GM23338 (cell line): ENCODE measurements around the gene RESP18. TPM values are rescaled to one million over a fixed set of nuclear protein-coding genes. Genes with fewer than 3 reads are reported as not detected.
"Not testable (repeated sequence)": the region's sequence is repeated elsewhere in the genome, so short reads cannot be mapped to it uniquely, and the experiment has no call there.

Experiments
- ATAC-seq: fragments of 200-7000 bp; cut with Tn5 transposase; 3 replicates; pipeline ENCODE4 v1.9.1; 2020
- DNase-seq: peaks from one replicate; pipeline ENCODE4 v3.0.0-alpha.2; 2015; ENCODE audit warnings: low spot score
- H2AFZ ChIP-seq: fragments of 200-600 bp; sonication (generic); 2 replicates; pipeline ENCODE4 v1.8.0; 2016; ENCODE audit warnings: antibody characterized with exemption, mild to moderate bottlenecking, moderate library complexity
- H3F3A ChIP-seq: fragments of 200-600 bp; sonication (generic); replicated peaks from 2 replicates; pipeline ENCODE4 v1.8.0; 2017; ENCODE audit warnings: antibody characterized with exemption, mixed run types, low read depth
- H3K27ac ChIP-seq: fragments of 200-600 bp; sonication (generic); 2 replicates; pipeline ENCODE4 v1.6.1; 2016; ENCODE audit warnings: low read depth
- H3K27me3 ChIP-seq: fragments of 200-600 bp; sonication (generic); 2 replicates; pipeline ENCODE4 v1.8.0; 2016; ENCODE audit warnings: mild to moderate bottlenecking, mixed run types, moderate library complexity; ENCODE audit not compliant: insufficient read depth
- H3K36me3 ChIP-seq: fragments of 200-600 bp; sonication (generic); 2 replicates; pipeline ENCODE4 v1.8.0; 2016; ENCODE audit warnings: mild to moderate bottlenecking; ENCODE audit not compliant: insufficient read depth
- H3K4me1 ChIP-seq: fragments of 200-600 bp; sonication (generic); 2 replicates; pipeline ENCODE4 v1.8.0; 2016; ENCODE audit warnings: mild to moderate bottlenecking, moderate library complexity; ENCODE audit not compliant: insufficient read depth
- H3K4me2 ChIP-seq: fragments of 200-600 bp; sonication (generic); 2 replicates; pipeline ENCODE4 v1.7.1; 2017; ENCODE audit warnings: mixed run types
- H3K4me3 ChIP-seq: fragments of 200-600 bp; sonication (generic); 2 replicates; pipeline ENCODE4 v1.6.1; 2016; ENCODE audit warnings: mixed run types
- H3K79me2 ChIP-seq: fragments of 200-600 bp; sonication (generic); replicated peaks from 2 replicates; pipeline ENCODE4 v1.8.0; 2017; ENCODE audit warnings: mild to moderate bottlenecking; ENCODE audit not compliant: insufficient read depth
- H3K9me2 ChIP-seq: fragments of 200-600 bp; sonication (generic); 2 replicates; pipeline ENCODE4 v1.8.0; 2017; ENCODE audit not compliant: insufficient read depth
- H4K20me1 ChIP-seq: fragments of 200-600 bp; sonication (generic); replicated peaks from 2 replicates; pipeline ENCODE4 v1.8.0; 2017; ENCODE audit warnings: mild to moderate bottlenecking; ENCODE audit not compliant: insufficient read depth
- H3K27ac Mint-ChIP-seq: 2 replicates; pipeline ENCODE4 v1.8.0; 2020; ENCODE audit warnings: inconsistent platforms, mild to moderate bottlenecking, moderate library complexity, mixed read lengths
- H3K27me3 Mint-ChIP-seq: 3 replicates; pipeline ENCODE4 v1.8.0; 2022; ENCODE audit warnings: low read depth, mild to moderate bottlenecking, moderate library complexity, mixed read lengths, inconsistent platforms; ENCODE audit not compliant: insufficient read depth, poor library complexity
- H3K36me3 Mint-ChIP-seq: 3 replicates; pipeline ENCODE4 v1.8.0; 2021; ENCODE audit warnings: low read depth, mild to moderate bottlenecking, inconsistent platforms, moderate library complexity, mixed read lengths
- H3K4me1 Mint-ChIP-seq: 3 replicates; pipeline ENCODE4 v1.8.0; 2020; ENCODE audit warnings: mild to moderate bottlenecking, inconsistent platforms, mixed read lengths
- H3K4me3 Mint-ChIP-seq: 3 replicates; pipeline ENCODE4 v1.8.0; 2021; ENCODE audit warnings: moderate library complexity, mild to moderate bottlenecking, inconsistent platforms, mixed read lengths
- H3K9me3 Mint-ChIP-seq: 3 replicates; pipeline ENCODE4 v1.8.0; 2020; ENCODE audit warnings: moderate library complexity, mild to moderate bottlenecking, inconsistent platforms, mixed read lengths
- CREB1 ChIP-seq: fragments of 250-450 bp; sonication (Bioruptor Pico); IDR thresholded peaks from 2 replicates; pipeline ENCODE4 v1.5.0; 2020; ENCODE audit warnings: low read depth, mild to moderate bottlenecking, moderate library complexity
- EZH2 ChIP-seq: fragments of 200-600 bp; sonication (generic); IDR thresholded peaks from one replicate; pipeline ENCODE4 v1.8.0; 2017; ENCODE audit warnings: antibody characterized with exemption, mild to moderate bottlenecking, low read depth; ENCODE audit not compliant: unreplicated experiment
- REST ChIP-seq: IDR thresholded peaks from one replicate; pipeline ENCODE4 v1.6.1; 2018; ENCODE audit warnings: antibody characterized with exemption; ENCODE audit not compliant: unreplicated experiment
- STAT1 ChIP-seq: IDR thresholded peaks from one replicate; pipeline ENCODE4 v1.6.1; 2016; ENCODE audit warnings: antibody characterized with exemption; ENCODE audit not compliant: unreplicated experiment
- polyA plus RNA-seq: library from polyadenylated mRNA; unstranded; fragments of >200 nt; fragmentation: Nextera tagmentation; extraction: Ambion mirVana; gene quantifications from 2 replicates; pipeline ENCODE4 v1.2.1, GENCODE V29; 2016
- total RNA-seq: library from RNA; depleted of rRNA; stranded (reverse); fragments of >200 nt; shearing (Covaris generic); gene quantifications from 2 replicates; pipeline ENCODE4 v1.2.3, GENCODE V29; 2014

Gene RESP18
- total and polyA plus RNA-seq, 2 experiments from 2014 or later: not detected

- not testable (repeated sequence) for H3K9me2 ChIP-seq, H2AFZ ChIP-seq, H3K4me3 ChIP-seq, DNase-seq, H3K36me3 ChIP-seq, H3K27me3 Mint-ChIP-seq, H3K4me3 Mint-ChIP-seq, H3K79me2 ChIP-seq, H3K27ac Mint-ChIP-seq, H3K4me2 ChIP-seq, H3K27ac ChIP-seq, H3K36me3 Mint-ChIP-seq, H4K20me1 ChIP-seq, ATAC-seq, H3K27me3 ChIP-seq, H3F3A ChIP-seq, H3K9me3 Mint-ChIP-seq
- peaks cover 17% of the 10 kb centered on the region for H3K4me1 ChIP-seq
- peaks cover 20% of the 10 kb centered on the region for H3K4me1 Mint-ChIP-seq
Measured at GRCh38 chr2:219312683-219313263, 19.8 kb downstream of the RESP18 start.

- Mint-ChIP-seq H3K36me3 (peaks cover 5% of the 10 kb centered on the region; the same call in 1 of the 3 replicates), H3K27me3 (peaks cover 7% of the 10 kb centered on the region), H3K9me3 (peaks cover 5% of the 10 kb centered on the region; the same call in 2 of the 3 replicates), H3K4me1 (peaks cover 23% of the 10 kb centered on the region), H3K4me3 (peak within 1 kb of the TSS; percentile 87), H3K27ac (no peak within 1 kb of the TSS)
- H3F3A ChIP-seq: peaks cover 4% of the 10 kb centered on the region; the same call in 1 of the 2 replicates
- no peaks in the 10 kb centered on the region for H3K36me3 ChIP-seq
- peak within 1 kb of the TSS; percentile 84 for H3K4me3 ChIP-seq
- H3K27me3 ChIP-seq: peaks cover 16% of the 10 kb centered on the region
- H3K4me2 ChIP-seq: peak within 1 kb of the TSS; percentile 94
- H3K79me2 ChIP-seq: no peaks in the 10 kb centered on the region
- H4K20me1 ChIP-seq: peaks cover 12% of the 10 kb centered on the region
- H3K27ac ChIP-seq: no peak within 1 kb of the TSS
- H3K4me1 ChIP-seq: peaks cover 21% of the 10 kb centered on the region
- ATAC-seq (peak; percentile 83), DNase-seq (peak; percentile 96)
- H2AFZ ChIP-seq: peak within 1 kb of the TSS; percentile 94
- no peaks in the 10 kb centered on the region for H3K9me2 ChIP-seq
- TF ChIP-seq EZH2: no peak
- peak; percentile 32 for TF ChIP-seq REST
- no peak for TF ChIP-seq STAT1
- TF ChIP-seq CREB1 (CRISPR knock-in tag): peak; percentile 92
Measured at GRCh38 chr2:219309278-219309677, 23.3 kb downstream of the RESP18 start, which contains the start of gene PTPRN. Gene PTPRN, minus strand, starts transcription at chr2:219309401. Its CDS starts 69 bp downstream, at chr2:219309332.
